22Rv1 (cell line): ENCODE results near the gene TWNK.
A peak's percentile ranks its signal among the peaks of the same experiment; 100 is the strongest.

ENCODE experiments used
- H3K27ac ChIP-seq: fragments of 450-650 bp; 2 replicates; pipeline ENCODE4 v1.5.1; 2017
- ZFX ChIP-seq: fragments of 450-650 bp; IDR thresholded peaks from 2 replicates; pipeline ENCODE4 v1.6.1; 2017; ENCODE audit warnings: antibody characterized with exemption, borderline replicate concordance
- TF ChIP-seq, protein P1 (sequence below): fragments of 450-650 bp; IDR thresholded peaks from 2 replicates; pipeline ENCODE4 v1.5.1; 2017; ENCODE audit warnings: mild to moderate bottlenecking

TWNK gene

GRCh38 chr10:100986952-100987684, at the start of gene TWNK, which contains the start of gene MRPL43:
TWNK (plus strand) TSS chr10:100987543; CDS start chr10:100988211, 668 bp downstream.
MRPL43 (minus strand) TSS chr10:100987497; CDS start chr10:100987443, 54 bp downstream.
- TF ChIP-seq, protein P1, sequence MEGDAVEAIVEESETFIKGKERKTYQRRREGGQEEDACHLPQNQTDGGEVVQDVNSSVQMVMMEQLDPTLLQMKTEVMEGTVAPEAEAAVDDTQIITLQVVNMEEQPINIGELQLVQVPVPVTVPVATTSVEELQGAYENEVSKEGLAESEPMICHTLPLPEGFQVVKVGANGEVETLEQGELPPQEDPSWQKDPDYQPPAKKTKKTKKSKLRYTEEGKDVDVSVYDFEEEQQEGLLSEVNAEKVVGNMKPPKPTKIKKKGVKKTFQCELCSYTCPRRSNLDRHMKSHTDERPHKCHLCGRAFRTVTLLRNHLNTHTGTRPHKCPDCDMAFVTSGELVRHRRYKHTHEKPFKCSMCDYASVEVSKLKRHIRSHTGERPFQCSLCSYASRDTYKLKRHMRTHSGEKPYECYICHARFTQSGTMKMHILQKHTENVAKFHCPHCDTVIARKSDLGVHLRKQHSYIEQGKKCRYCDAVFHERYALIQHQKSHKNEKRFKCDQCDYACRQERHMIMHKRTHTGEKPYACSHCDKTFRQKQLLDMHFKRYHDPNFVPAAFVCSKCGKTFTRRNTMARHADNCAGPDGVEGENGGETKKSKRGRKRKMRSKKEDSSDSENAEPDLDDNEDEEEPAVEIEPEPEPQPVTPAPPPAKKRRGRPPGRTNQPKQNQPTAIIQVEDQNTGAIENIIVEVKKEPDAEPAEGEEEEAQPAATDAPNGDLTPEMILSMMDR: no peak
- no peak for TF ChIP-seq ZFX
- peak within 1 kb of the TSS; percentile 92 for H3K27ac ChIP-seq

DNA sequence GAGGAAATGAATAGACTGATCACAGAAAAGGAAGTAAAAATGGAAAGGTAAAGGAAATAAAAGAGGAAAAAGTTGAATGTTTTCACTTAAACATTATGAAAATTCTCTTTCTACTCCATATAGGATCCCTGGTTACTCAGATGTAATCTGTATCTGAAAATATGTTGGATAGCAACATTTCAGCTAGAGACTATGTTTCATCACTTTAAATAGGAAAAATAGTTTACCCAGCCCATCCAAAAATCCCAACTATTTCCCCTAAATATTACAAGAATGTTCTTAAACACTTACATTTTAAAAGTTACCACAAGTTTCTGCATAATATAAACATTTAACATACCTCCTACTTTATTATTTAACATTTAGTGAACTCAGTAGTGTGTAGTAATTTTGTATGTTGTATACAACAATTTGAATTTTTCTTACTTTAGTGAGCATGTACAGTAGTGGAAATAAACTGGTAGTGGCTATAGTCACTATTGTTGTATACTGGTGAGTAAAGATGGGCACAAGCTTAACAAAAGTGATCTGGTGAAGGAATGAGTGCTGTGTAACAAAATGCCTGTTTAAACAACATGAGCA, 47.5 kb upstream of the TWNK start:
- no peak for TF ChIP-seq ZFX
- TF ChIP-seq, protein P1: no peak

GRCh38 chr10:100942229-100942628, 45.1 kb upstream of the TWNK start:
- TF ChIP-seq, protein P1: no peak
- no peak for TF ChIP-seq ZFX
- no peak overlapping the region for H3K27ac ChIP-seq

More for the DNA sequence above, 47.5 kb upstream of the TWNK start:
- H3K27ac ChIP-seq: 0 out of 2 replicates have a peak overlapping the region, but pooled peaks have one; percentile 7

DNA sequence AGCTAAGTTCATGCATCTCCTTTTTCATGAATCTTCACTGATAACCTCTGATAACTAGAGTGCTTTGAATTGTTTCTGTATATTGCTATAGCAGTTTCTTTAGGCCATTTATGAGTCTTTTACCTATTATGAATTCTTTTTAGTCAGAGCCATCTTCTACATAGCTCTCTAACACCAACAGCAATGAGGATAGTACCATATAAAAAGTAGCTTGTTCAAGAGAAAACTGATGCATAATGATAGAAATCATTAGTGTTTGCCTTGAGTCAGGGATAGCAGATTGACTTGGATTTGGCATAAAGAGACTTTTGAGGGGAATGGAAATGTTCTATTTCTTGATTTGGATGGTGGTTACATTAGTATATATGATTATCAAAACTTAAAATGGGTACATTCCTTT, 43.8 kb upstream of the TWNK start:
- TF ChIP-seq, protein P1: no peak
- no peak for TF ChIP-seq ZFX
- no peak overlapping the region for H3K27ac ChIP-seq

GRCh38 chr10:100945754-100946153, 41.6 kb upstream of the TWNK start:
- TF ChIP-seq ZFX: no peak
- TF ChIP-seq, protein P1: no peak
- no peak overlapping the region for H3K27ac ChIP-seq

DNA sequence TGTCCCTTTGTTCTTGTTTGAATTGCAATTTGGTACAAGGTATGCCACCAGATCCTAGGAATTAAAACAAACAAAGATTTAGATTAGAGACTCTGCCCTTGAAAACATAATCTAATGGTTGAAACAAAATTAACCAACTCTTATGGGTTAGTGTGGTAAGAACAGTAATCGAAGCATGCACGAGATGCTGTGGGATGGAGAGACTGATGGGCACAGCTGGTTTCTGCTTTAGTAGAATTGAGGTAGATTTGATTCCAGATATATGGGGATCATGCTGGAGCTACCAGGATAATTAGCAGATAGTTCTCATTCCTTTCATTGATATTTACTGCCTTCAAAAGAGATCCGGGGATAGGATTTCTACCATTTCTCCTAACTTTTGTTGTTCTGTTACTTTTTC, 38.4 kb upstream of the TWNK start:
- no peak for TF ChIP-seq ZFX
- TF ChIP-seq, protein P1: no peak
- no peak overlapping the region for H3K27ac ChIP-seq

GRCh38 chr10:100960251-100960650, 27.1 kb upstream of the TWNK start:
- no peak overlapping the region for H3K27ac ChIP-seq
- TF ChIP-seq ZFX: no peak
- TF ChIP-seq, protein P1: no peak
